PFSK-1 (cell line): ENCODE data around the gene YWHAG.

Experiments used
- POLR2AphosphoS5 ChIP-seq: IDR thresholded peaks from 2 replicates; pipeline ENCODE4 v1.6.1; 2012; ENCODE audit warnings: low read depth, mild to moderate bottlenecking, control low read depth, low read length, moderate library complexity
- TAF1 ChIP-seq: IDR thresholded peaks from 2 replicates; pipeline ENCODE4 v1.6.1; 2012; ENCODE audit warnings: low read length, control low read depth, borderline replicate concordance; ENCODE audit not compliant: insufficient read depth

GRCh38 chr7:76330261-76330660 is 28.5 kb downstream of the YWHAG start:
- TF ChIP-seq POLR2AphosphoS5 = no peak
- TF ChIP-seq TAF1 = no peak
